ENCODE measurements around the gene SMIM35. TPM values are rescaled to one million over a fixed set of nuclear protein-coding genes. Genes with fewer than 3 reads are reported as not detected.

SMIM35 gene
- total RNA-seq, 1 donor from 2014 or later = not detected

DNA sequence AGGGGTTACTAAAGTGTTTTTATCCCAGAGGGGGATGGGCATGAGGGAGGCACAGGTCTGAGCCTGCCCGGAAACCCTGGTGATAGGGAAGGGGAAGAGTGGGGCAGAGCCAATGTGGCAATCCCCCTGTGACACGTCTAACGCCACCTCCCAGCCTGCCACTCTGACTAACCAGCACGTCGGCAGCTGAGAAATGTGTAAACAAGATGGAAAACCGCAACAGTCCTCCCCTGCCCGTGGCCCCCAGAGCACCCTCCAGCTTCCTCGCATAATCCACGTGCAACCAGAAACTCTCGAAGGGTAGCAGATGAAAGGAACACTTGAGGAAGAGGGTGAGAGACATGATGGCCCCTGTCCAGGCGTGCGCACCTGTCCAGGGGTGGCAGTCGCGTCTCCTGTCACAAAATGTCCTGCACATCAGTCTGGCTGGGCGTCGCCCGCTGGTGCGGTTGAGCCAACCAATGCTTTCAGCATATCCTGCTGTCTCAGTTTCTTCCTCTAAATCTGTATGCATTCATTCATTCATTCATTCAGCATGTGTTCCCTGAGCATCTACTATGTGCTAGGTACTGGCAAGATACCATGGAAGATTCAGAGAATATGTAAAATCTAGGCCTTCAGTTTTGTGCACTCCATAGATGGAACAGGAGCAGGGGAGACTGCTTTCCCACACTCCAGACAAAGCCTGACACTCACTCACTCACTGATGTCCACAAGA, 5.4 kb downstream of the SMIM35 start:
- no peaks in the 10 kb centered on the region for H3K27me3 ChIP-seq (ENCODE audit: control insufficient read depth in 3 of 3, insufficient read depth in 3 of 3, low read length in 3 of 3)

DNA sequence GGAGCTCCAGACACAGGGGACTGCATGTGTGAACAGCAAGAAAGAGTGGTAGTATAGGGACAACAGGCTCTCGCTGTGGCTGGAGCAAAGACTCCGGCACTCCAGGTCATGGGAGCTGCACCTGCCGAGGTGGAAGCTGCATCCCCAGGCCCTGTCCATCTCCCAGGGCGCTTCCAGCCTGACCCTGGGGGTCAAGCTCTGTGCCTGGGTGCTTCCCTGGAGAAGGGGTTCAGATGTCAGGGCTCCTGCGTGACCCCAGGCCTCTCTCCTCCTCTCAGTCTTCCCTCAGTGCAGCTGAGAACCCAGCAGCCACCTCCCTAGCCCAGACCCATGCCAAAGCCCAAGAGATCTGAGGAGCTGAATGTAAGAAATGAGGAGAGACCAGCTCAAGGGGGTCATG, 6.5 kb downstream of the SMIM35 start:
- Histone ChIP-seq H3K4me1 (ENCODE audit: control insufficient read depth in 3 of 3, insufficient read depth in 3 of 3, low read length in 3 of 3) (peaks cover 11 to 22% (median 21%) of the 10 kb centered on the region in 3 donors), H3K9ac (ENCODE audit: low read depth in 1 of 3, low read length in 3 of 3) (no peak overlapping the region), H3K4me3 (ENCODE audit: low read length in 3 of 3) (no peak overlapping the region), H3K9me3 (ENCODE audit: control insufficient read depth in 3 of 3, low read length in 3 of 3) (no peaks in the 10 kb centered on the region), H3K27ac (ENCODE audit: low read depth, low read length) (no peak overlapping the region), H3K36me3 (ENCODE audit: control insufficient read depth in 3 of 3, insufficient read depth in 3 of 3, low read length in 3 of 3) (no peaks in the 10 kb centered on the region), H3K27me3 (ENCODE audit: control insufficient read depth in 3 of 3, insufficient read depth in 3 of 3, low read length in 3 of 3) (no peaks in the 10 kb centered on the region)

More for the DNA sequence above, 5.4 kb downstream of the SMIM35 start:
- H3K27ac ChIP-seq (ENCODE audit: low read depth, low read length) = no peak overlapping the region
- no peaks in the 10 kb centered on the region for H3K36me3 ChIP-seq (ENCODE audit: control insufficient read depth in 3 of 3, insufficient read depth in 3 of 3, low read length in 3 of 3)
- peaks cover 12 to 27% (median 21%) of the 10 kb centered on the region in 3 donors for H3K4me1 ChIP-seq (ENCODE audit: control insufficient read depth in 3 of 3, insufficient read depth in 3 of 3, low read length in 3 of 3)
- H3K9ac ChIP-seq (ENCODE audit: low read depth in 1 of 3, low read length in 3 of 3) = no peak overlapping the region
- H3K9me3 ChIP-seq (ENCODE audit: control insufficient read depth in 3 of 3, low read length in 3 of 3) = no peaks in the 10 kb centered on the region
- H3K4me3 ChIP-seq (ENCODE audit: low read length in 3 of 3) = no peak overlapping the region

DNA sequence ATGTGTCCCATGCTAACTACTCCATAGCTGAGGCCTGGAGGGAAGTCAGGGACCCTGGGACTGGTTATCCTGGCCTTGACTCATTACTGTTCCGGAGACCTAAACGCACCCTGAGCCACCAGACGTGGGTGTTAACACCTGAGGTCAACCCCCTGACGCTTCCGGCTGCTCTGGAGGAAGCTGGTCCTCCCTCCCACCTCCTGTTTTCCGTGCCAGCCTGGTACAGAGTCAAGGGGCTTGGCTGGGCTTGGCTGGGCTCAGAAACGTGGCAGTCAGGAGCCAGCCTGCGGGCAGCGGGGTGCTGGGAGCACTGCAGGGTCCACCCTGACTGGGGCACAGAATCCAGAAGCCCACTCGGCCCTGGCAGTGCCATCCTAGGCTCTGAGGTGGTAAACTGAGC, 7.3 kb downstream of the SMIM35 start:
- Histone ChIP-seq H3K9me3 (ENCODE audit: control insufficient read depth in 3 of 3, low read length in 3 of 3) (no peaks in the 10 kb centered on the region), H3K36me3 (ENCODE audit: control insufficient read depth in 3 of 3, insufficient read depth in 3 of 3, low read length in 3 of 3) (no peaks in the 10 kb centered on the region), H3K27ac (ENCODE audit: low read depth, low read length) (no peak overlapping the region), H3K4me1 (ENCODE audit: control insufficient read depth in 3 of 3, insufficient read depth in 3 of 3, low read length in 3 of 3) (peaks cover 6 to 18% (median 17%) of the 10 kb centered on the region in 3 donors), H3K4me3 (ENCODE audit: low read length in 3 of 3) (no peak overlapping the region), H3K27me3 (ENCODE audit: control insufficient read depth in 3 of 3, insufficient read depth in 3 of 3, low read length in 3 of 3) (peaks cover 0 to 2% (median 0%) of the 10 kb centered on the region in 3 donors), H3K9ac (ENCODE audit: low read depth in 1 of 3, low read length in 3 of 3) (no peak overlapping the region)

DNA sequence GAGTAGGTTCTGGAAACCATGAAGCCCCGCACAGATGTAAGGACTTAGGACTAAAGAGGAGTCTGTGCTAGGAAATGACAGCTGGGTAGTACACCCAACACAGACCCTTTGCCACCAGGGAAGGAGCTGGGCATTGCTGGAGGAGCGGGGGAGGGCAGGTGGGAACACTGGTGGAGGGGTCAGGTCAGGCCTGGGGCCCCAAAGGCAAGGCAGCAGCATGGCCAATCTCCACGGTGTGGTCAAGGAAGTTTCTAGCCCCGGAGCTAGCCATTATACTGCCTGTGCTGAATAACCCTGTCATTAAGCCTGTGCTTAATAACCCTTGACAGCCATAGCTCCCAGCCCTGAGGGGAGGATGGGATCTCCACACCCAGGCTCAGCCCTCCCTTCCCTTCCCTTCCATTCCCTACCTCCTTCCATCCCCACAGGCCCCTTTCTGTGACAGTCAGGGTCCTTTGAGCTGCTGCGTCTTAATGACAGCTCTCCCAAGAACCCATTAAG, 7.8 kb downstream of the SMIM35 start:
- no peaks in the 10 kb centered on the region for H3K36me3 ChIP-seq (ENCODE audit: control insufficient read depth in 3 of 3, insufficient read depth in 3 of 3, low read length in 3 of 3)
- peaks cover 0 to 2% (median 0%) of the 10 kb centered on the region in 3 donors for H3K27me3 ChIP-seq (ENCODE audit: control insufficient read depth in 3 of 3, insufficient read depth in 3 of 3, low read length in 3 of 3)
- H3K27ac ChIP-seq (ENCODE audit: low read depth, low read length) = no peak overlapping the region

DNA sequence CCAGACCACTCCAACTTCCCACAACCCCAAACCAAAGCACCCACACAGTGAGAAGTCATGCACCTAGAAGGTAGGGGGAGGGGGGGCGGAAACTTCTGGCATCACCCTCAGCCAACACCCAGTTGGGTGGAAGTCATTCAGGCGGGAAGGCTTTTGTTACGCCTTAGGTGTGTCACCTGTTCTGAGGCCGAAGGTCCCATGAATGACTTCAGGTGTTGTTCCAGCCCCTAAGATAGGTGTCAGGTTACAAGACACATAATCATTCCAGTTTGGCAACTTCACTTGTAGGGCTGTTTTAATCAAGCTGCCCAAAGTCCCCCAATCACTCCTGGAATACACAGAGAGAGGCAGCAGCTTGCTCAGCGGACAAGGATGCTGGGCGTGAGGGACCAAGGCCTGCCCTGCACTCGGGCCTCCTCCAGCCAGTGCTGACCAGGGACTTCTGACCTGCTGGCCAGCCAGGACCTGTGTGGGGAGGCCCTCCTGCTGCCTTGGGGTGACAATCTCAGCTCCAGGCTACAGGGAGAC, 9.9 kb downstream of the SMIM35 start, which contains the start of gene TMPRSS4:
TMPRSS4 (plus strand) TSS at position 325 of the 528 bp plus-strand sequence. CDS start 225 bp downstream, outside the sequence.
- no peak within 1 kb of the TSS for H3K4me3 ChIP-seq (ENCODE audit: low read length in 3 of 3)
- H3K9me3 ChIP-seq (ENCODE audit: control insufficient read depth in 3 of 3, low read length in 3 of 3) = no peaks in the 10 kb centered on the region
- H3K9ac ChIP-seq (ENCODE audit: low read depth in 1 of 3, low read length in 3 of 3) = no peak within 1 kb of the TSS
- no peaks in the 10 kb centered on the region for H3K4me1 ChIP-seq (ENCODE audit: control insufficient read depth in 3 of 3, insufficient read depth in 3 of 3, low read length in 3 of 3)
- H3K27me3 ChIP-seq (ENCODE audit: control insufficient read depth in 3 of 3, insufficient read depth in 3 of 3, low read length in 3 of 3) = peaks cover 0 to 2% (median 0%) of the 10 kb centered on the region in 3 donors
- H3K36me3 ChIP-seq (ENCODE audit: control insufficient read depth in 3 of 3, insufficient read depth in 3 of 3, low read length in 3 of 3) = no peaks in the 10 kb centered on the region
- H3K27ac ChIP-seq (ENCODE audit: low read depth, low read length) = no peak within 1 kb of the TSS

More for the DNA sequence above, 7.8 kb downstream of the SMIM35 start:
- H3K4me3 ChIP-seq (ENCODE audit: low read length in 3 of 3) = no peak overlapping the region
- H3K4me1 ChIP-seq (ENCODE audit: control insufficient read depth in 3 of 3, insufficient read depth in 3 of 3, low read length in 3 of 3) = peaks cover 1 to 14% (median 12%) of the 10 kb centered on the region in 3 donors
- no peaks in the 10 kb centered on the region for H3K9me3 ChIP-seq (ENCODE audit: control insufficient read depth in 3 of 3, low read length in 3 of 3)
- H3K9ac ChIP-seq (ENCODE audit: low read depth in 1 of 3, low read length in 3 of 3) = no peak overlapping the region

DNA sequence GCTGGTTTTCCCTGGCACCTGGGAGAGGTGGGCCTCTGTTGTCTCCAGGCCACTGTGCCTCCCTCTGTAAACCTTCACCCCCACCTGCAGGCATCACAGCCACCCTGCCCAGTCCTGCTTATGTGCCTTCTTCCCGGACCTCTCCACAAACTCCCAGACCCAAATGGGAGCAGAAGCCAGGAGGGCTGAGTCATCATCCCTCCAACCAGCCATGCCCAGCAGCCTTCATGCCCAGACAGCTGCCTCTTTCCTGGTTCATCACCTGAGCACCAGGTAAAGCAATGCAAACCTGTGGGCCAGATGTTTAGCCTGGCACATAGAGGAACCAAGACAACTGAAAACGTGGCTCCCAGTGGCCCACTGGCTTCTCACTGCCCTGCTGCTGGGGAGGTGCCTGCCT, 12.0 kb downstream of the SMIM35 start:
- Histone ChIP-seq H3K9me3 (ENCODE audit: control insufficient read depth in 3 of 3, low read length in 3 of 3) (no peaks in the 10 kb centered on the region), H3K27me3 (ENCODE audit: control insufficient read depth in 3 of 3, insufficient read depth in 3 of 3, low read length in 3 of 3) (peaks cover 0 to 2% (median 0%) of the 10 kb centered on the region in 3 donors), H3K4me3 (ENCODE audit: low read length in 3 of 3) (no peak overlapping the region), H3K36me3 (ENCODE audit: control insufficient read depth in 3 of 3, insufficient read depth in 3 of 3, low read length in 3 of 3) (no peaks in the 10 kb centered on the region), H3K9ac (ENCODE audit: low read depth in 1 of 3, low read length in 3 of 3) (no peak overlapping the region), H3K27ac (ENCODE audit: low read depth, low read length) (no peak overlapping the region), H3K4me1 (ENCODE audit: control insufficient read depth in 3 of 3, insufficient read depth in 3 of 3, low read length in 3 of 3) (peaks cover 0 to 8% (median 4%) of the 10 kb centered on the region in 3 donors)

DNA sequence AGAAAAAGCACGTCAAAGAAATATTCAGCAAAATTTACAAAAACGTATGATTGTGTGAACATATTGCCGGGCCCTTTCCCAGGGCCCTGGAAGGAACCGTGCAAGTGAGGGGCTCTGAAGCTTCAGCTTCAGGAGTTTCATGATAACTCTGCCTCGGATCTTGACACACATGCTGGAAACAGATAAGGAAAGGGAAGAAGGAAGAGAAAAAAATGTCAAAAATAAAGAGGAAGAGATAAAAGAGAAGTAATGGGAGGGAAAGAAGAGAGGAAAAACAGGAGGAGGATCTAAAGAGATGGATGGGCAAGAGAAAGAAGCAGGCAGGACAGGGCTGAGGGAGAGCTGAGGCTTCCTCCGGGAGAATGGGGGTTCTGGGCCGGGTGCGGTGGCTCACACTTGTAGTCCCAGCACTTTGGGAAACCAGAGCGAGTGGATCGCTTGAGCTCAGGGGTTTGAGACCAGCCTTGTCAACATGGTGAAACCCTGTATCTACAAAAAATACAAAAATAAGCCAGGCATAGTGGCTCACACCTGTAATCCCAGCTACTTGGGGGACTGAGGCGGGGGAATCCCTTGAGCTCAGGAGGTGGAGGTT, 12.6 kb downstream of the SMIM35 start:
- Histone ChIP-seq H3K27ac (ENCODE audit: low read depth, low read length) (no peak overlapping the region), H3K4me1 (ENCODE audit: control insufficient read depth in 3 of 3, insufficient read depth in 3 of 3, low read length in 3 of 3) (peaks cover 0 to 8% (median 4%) of the 10 kb centered on the region in 3 donors), H3K4me3 (ENCODE audit: low read length in 3 of 3) (no peak overlapping the region), H3K9me3 (ENCODE audit: control insufficient read depth in 3 of 3, low read length in 3 of 3) (no peaks in the 10 kb centered on the region), H3K9ac (ENCODE audit: low read depth in 1 of 3, low read length in 3 of 3) (no peak overlapping the region), H3K36me3 (ENCODE audit: control insufficient read depth in 3 of 3, insufficient read depth in 3 of 3, low read length in 3 of 3) (no peaks in the 10 kb centered on the region), H3K27me3 (ENCODE audit: control insufficient read depth in 3 of 3, insufficient read depth in 3 of 3, low read length in 3 of 3) (peaks cover 0 to 2% (median 0%) of the 10 kb centered on the region in 3 donors)

DNA sequence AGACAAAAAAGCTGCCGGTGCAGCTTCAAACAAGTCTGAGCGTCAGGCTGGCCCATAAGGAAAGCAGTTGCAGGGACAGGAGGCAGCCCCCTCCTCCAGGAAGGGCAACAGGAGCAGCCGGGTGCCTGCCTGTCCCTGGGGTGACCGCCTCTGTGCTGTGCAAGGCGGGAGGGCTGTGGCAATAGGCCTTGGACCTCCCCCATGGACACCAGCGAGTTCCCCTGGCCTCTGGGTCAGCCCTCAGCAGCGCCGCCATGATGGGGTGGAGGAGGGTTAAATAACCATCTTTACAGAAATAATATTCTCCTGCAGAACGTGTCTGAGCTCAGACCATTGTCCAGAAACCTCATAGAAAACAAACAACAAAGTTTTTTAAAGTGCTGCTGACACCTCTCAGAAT, 13.2 kb downstream of the SMIM35 start:
- Histone ChIP-seq H3K36me3 (ENCODE audit: control insufficient read depth in 3 of 3, insufficient read depth in 3 of 3, low read length in 3 of 3) (no peaks in the 10 kb centered on the region), H3K27ac (ENCODE audit: low read depth, low read length) (no peak overlapping the region), H3K4me3 (ENCODE audit: low read length in 3 of 3) (no peak overlapping the region), H3K9me3 (ENCODE audit: control insufficient read depth in 3 of 3, low read length in 3 of 3) (no peaks in the 10 kb centered on the region), H3K4me1 (ENCODE audit: control insufficient read depth in 3 of 3, insufficient read depth in 3 of 3, low read length in 3 of 3) (peaks cover 0 to 8% (median 4%) of the 10 kb centered on the region in 3 donors), H3K27me3 (ENCODE audit: control insufficient read depth in 3 of 3, insufficient read depth in 3 of 3, low read length in 3 of 3) (peaks cover 0 to 2% (median 0%) of the 10 kb centered on the region in 3 donors), H3K9ac (ENCODE audit: low read depth in 1 of 3, low read length in 3 of 3) (no peak overlapping the region)

DNA sequence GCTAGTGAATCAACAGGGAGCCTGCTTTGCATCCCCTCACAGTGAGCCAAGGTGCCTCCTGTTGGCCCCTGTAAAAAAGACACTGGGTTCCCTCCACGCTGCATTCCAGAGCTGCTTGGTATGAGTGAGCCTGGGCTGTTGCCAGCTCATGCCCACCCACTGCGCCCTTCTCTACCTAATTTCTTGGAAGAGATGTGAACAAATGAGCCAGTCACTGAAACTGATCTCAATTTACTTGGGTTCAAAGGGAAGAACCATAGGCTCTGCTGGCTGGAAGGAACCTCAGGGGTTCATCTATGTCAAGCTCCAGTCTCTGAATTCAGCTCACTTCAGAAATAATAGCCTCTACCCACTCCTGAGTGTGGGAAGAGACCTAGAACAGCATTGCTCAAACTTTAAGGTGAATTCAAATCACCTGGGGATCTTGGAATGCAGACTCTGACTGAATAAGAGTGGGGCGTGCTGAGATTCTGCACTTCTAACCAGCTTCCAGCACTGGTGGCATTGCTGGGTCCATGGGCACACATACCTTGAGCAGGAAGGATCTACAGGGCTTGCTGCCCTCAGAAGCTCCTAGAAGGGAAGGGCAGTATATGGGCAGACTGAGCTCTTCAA, 15.2 kb downstream of the SMIM35 start:
- no peak overlapping the region for H3K4me3 ChIP-seq (ENCODE audit: low read length in 3 of 3)
- no peaks in the 10 kb centered on the region for H3K36me3 ChIP-seq (ENCODE audit: control insufficient read depth in 3 of 3, insufficient read depth in 3 of 3, low read length in 3 of 3)
- peaks cover 0 to 8% (median 0%) of the 10 kb centered on the region in 3 donors for H3K27me3 ChIP-seq (ENCODE audit: control insufficient read depth in 3 of 3, insufficient read depth in 3 of 3, low read length in 3 of 3)
- no peaks in the 10 kb centered on the region for H3K9me3 ChIP-seq (ENCODE audit: control insufficient read depth in 3 of 3, low read length in 3 of 3)
- no peak overlapping the region for H3K27ac ChIP-seq (ENCODE audit: low read depth, low read length)
- H3K9ac ChIP-seq (ENCODE audit: low read depth in 1 of 3, low read length in 3 of 3) = no peak overlapping the region
- H3K4me1 ChIP-seq (ENCODE audit: control insufficient read depth in 3 of 3, insufficient read depth in 3 of 3, low read length in 3 of 3) = peaks cover 0 to 8% (median 4%) of the 10 kb centered on the region in 3 donors
